ENCODE measurements around the gene MACF1. TPM values are rescaled to one million over a fixed set of nuclear protein-coding genes. Genes with fewer than 3 reads are reported as not detected.

The MACF1 gene
- total and polyA plus RNA-seq, 2 donors (not counting 1 experiment from before 2014, with no cell fraction given) = 64.1 to 159 TPM

DNA sequence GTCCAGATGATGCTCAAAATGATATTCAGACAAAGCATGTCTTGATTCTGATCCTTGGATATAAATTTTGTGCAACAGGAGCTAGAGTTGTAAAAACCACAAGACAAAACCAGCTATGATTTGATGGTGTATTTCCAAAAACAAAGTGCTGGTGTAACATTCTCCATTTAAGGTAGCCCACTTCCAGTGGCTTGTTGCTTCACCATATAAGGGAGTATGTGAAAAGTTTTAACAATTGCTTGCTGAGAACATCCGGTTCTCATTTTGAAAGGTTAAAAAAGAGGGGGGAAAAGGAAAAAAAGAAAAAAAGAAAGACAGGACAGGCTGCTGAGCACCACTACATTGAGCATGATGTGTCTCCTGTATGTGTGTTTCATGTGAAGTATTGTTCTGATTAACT lies 123.6 kb downstream of the MACF1 start:
- H3K4me1 ChIP-seq (ENCODE audit: control insufficient read depth in 2 of 2, insufficient read depth in 2 of 2, low read length in 2 of 2) = no peaks in the 10 kb centered on the region
- H3K4me3 ChIP-seq (ENCODE audit: control extremely low read depth in 1 of 5, extremely low read depth in 1 of 5, insufficient read depth in 1 of 5, low read depth in 2 of 5, low read length in 4 of 5) = no peak overlapping the region
- ChIA-PET CTCF (interaction anchor here (1.0 to 1.1 kb wide), 2 partner anchors 9 to 136 kb away, joined by 3 read pairs; no protein-coding TSS in a partner anchor), POLR2A (no interaction called here)
- Mint-ChIP-seq H3K27ac (no peak overlapping the region), H3K27me3 (no peaks in the 10 kb centered on the region), H3K4me3 (no peak overlapping the region), H3K4me1 (no peaks in the 10 kb centered on the region), H3K9me3 (ENCODE audit: insufficient read depth) (no peaks in the 10 kb centered on the region)
- H4K20me1 ChIP-seq (ENCODE audit: control insufficient read depth, insufficient read depth, low read length, poor library complexity, severe bottlenecking) = no peaks in the 10 kb centered on the region
- no peak overlapping the region for H3K9ac ChIP-seq (ENCODE audit: low read length)
- no peak for ATAC-seq (ENCODE audit: low read depth)
- H3K79me2 ChIP-seq (ENCODE audit: control insufficient read depth, insufficient read depth, low read length) = no peaks in the 10 kb centered on the region
- no peak overlapping the region for H2AFZ ChIP-seq (ENCODE audit: insufficient read depth, low read depth, low read length, poor library complexity, severe bottlenecking)
- intact Hi-C loops (cut with micrococcal nuclease) = loop anchor here (10.0 kb wide), 1 partner anchor 107 kb away; no protein-coding TSS in a partner anchor
- DNase-seq = no peak
- no peak overlapping the region for H3K4me2 ChIP-seq (replicated peaks; ENCODE audit: low read depth, low read length, poor library complexity, severe bottlenecking)
- WGBS (ENCODE audit: insufficient coverage) = 90% methylated on average over 1 of the region's 1 CpG
- peaks cover 29 to 91% of the 10 kb centered on the region in 2 experiments for H3K36me3 ChIP-seq (replicated peaks in 1 of 2; ENCODE audit: control extremely low read depth in 1 of 2, control insufficient read depth in 1 of 2, extremely low read depth in 1 of 2, insufficient read depth in 2 of 2, low read length in 1 of 2)
- no peaks in the 10 kb centered on the region for H3K27me3 ChIP-seq (replicated peaks in 1 of 4; ENCODE audit: control extremely low read depth in 1 of 4, control insufficient read depth in 3 of 4, insufficient read depth in 4 of 4, low read length in 3 of 4)
- TF ChIP-seq, protein P1, sequence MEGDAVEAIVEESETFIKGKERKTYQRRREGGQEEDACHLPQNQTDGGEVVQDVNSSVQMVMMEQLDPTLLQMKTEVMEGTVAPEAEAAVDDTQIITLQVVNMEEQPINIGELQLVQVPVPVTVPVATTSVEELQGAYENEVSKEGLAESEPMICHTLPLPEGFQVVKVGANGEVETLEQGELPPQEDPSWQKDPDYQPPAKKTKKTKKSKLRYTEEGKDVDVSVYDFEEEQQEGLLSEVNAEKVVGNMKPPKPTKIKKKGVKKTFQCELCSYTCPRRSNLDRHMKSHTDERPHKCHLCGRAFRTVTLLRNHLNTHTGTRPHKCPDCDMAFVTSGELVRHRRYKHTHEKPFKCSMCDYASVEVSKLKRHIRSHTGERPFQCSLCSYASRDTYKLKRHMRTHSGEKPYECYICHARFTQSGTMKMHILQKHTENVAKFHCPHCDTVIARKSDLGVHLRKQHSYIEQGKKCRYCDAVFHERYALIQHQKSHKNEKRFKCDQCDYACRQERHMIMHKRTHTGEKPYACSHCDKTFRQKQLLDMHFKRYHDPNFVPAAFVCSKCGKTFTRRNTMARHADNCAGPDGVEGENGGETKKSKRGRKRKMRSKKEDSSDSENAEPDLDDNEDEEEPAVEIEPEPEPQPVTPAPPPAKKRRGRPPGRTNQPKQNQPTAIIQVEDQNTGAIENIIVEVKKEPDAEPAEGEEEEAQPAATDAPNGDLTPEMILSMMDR (IDR thresholded peaks at IDR 0.05) = no peak
- no peak for TF ChIP-seq EZH2 (IDR thresholded peaks at IDR 0.05; ENCODE audit: borderline replicate concordance, insufficient read depth, low read depth, low read length, poor library complexity, severe bottlenecking)
- H3K27ac ChIP-seq (ENCODE audit: low read length in 2 of 2) = no peak overlapping the region
- no peaks in the 10 kb centered on the region for H3K9me3 ChIP-seq (ENCODE audit: control extremely low read depth in 1 of 3, control insufficient read depth in 2 of 3, insufficient read depth in 1 of 3, low read length in 2 of 3)

- H3K27me3 ChIP-seq (replicated peaks in 1 of 4; ENCODE audit: control extremely low read depth in 1 of 4, control insufficient read depth in 3 of 4, insufficient read depth in 4 of 4, low read length in 3 of 4) = no peaks in the 10 kb centered on the region
- H3K9me3 ChIP-seq (ENCODE audit: control extremely low read depth in 1 of 3, control insufficient read depth in 2 of 3, insufficient read depth in 1 of 3, low read length in 2 of 3) = no peaks in the 10 kb centered on the region
- H2AFZ ChIP-seq (ENCODE audit: insufficient read depth, low read depth, low read length, poor library complexity, severe bottlenecking) = no peak overlapping the region
- H3K9ac ChIP-seq (ENCODE audit: low read length) = no peak overlapping the region
- H3K79me2 ChIP-seq (ENCODE audit: control insufficient read depth, insufficient read depth, low read length) = no peaks in the 10 kb centered on the region
- no peak overlapping the region for H3K4me2 ChIP-seq (replicated peaks; ENCODE audit: low read depth, low read length, poor library complexity, severe bottlenecking)
- WGBS (ENCODE audit: insufficient coverage) = no CpG with 5 or more reads among the region's 4 CpGs
- no peaks in the 10 kb centered on the region for H3K4me1 Mint-ChIP-seq
- H3K9me3 Mint-ChIP-seq (ENCODE audit: insufficient read depth) = no peaks in the 10 kb centered on the region
- H3K27ac ChIP-seq (ENCODE audit: low read length in 2 of 2) = no peak overlapping the region
- no peaks in the 10 kb centered on the region for H3K4me1 ChIP-seq (ENCODE audit: control insufficient read depth in 2 of 2, insufficient read depth in 2 of 2, low read length in 2 of 2)
- H4K20me1 ChIP-seq (ENCODE audit: control insufficient read depth, insufficient read depth, low read length, poor library complexity, severe bottlenecking) = no peaks in the 10 kb centered on the region
- H3K4me3 Mint-ChIP-seq = no peak overlapping the region
- intact Hi-C loops (cut with micrococcal nuclease) = loop anchor here (10.0 kb wide), 1 partner anchor 106 kb away; no protein-coding TSS in a partner anchor
- H3K27ac Mint-ChIP-seq = no peak overlapping the region
- no peak for TF ChIP-seq EZH2 (IDR thresholded peaks at IDR 0.05; ENCODE audit: borderline replicate concordance, insufficient read depth, low read depth, low read length, poor library complexity, severe bottlenecking)
- TF ChIP-seq, protein P1 (IDR thresholded peaks at IDR 0.05) = no peak
- ATAC-seq (ENCODE audit: low read depth) (no peak), DNase-seq (no peak)
- no peaks in the 10 kb centered on the region for H3K27me3 Mint-ChIP-seq
- no peak overlapping the region for H3K4me3 ChIP-seq (ENCODE audit: control extremely low read depth in 1 of 5, extremely low read depth in 1 of 5, insufficient read depth in 1 of 5, low read depth in 2 of 5, low read length in 4 of 5)
- ChIA-PET CTCF (interaction anchor here (1.0 to 1.1 kb wide), 2 partner anchors 8 to 137 kb away, joined by 3 read pairs; no protein-coding TSS in a partner anchor), POLR2A (no interaction called here)
- H3K36me3 ChIP-seq (replicated peaks in 1 of 2; ENCODE audit: control extremely low read depth in 1 of 2, control insufficient read depth in 1 of 2, extremely low read depth in 1 of 2, insufficient read depth in 2 of 2, low read length in 1 of 2) = peaks cover 32 to 94% of the 10 kb centered on the region in 2 experiments
Measured at GRCh38 chr1:39328586-39329121, 124.2 kb downstream of the MACF1 start.
